SK-N-MC (cell line): ENCODE data around the gene SLC66A2.

ENCODE experiments used
- DNase-seq: peaks from one replicate; pipeline ENCODE4 v3.0.0-alpha.2; 2011; ENCODE audit warnings: low read depth, low spot score
- H3K27ac ChIP-seq: fragments of 200-600 bp; sonication (generic); 2 replicates; pipeline ENCODE4 v1.5.1; 2016; ENCODE audit warnings: mixed run types
- H3K36me3 ChIP-seq: fragments of 200-600 bp; sonication (generic); 2 replicates; pipeline ENCODE4 v1.6.1; 2017; ENCODE audit warnings: antibody characterized with exemption, low read length, mixed read lengths; ENCODE audit not compliant: insufficient read depth
- H3K4me3 ChIP-seq: fragments of 200-600 bp; sonication (generic); 2 replicates; pipeline ENCODE4 v1.5.1; 2016
- H3K9ac ChIP-seq: fragments of 200-600 bp; sonication (generic); 2 replicates; pipeline ENCODE4 v1.8.0; 2017; ENCODE audit warnings: mixed run types, mixed read lengths; ENCODE audit not compliant: insufficient read length
- H3K9me3 ChIP-seq: fragments of 200-600 bp; sonication (generic); 2 replicates; pipeline ENCODE4 v1.6.1; 2017; ENCODE audit warnings: low read depth, mild to moderate bottlenecking, antibody characterized with exemption, low read length, moderate library complexity, mixed read lengths
- EZH2 ChIP-seq: fragments of 200-600 bp; sonication (generic); IDR thresholded peaks from one replicate; pipeline ENCODE4 v1.6.1; 2017; ENCODE audit warnings: antibody characterized with exemption
- FOXP2 ChIP-seq: optimal IDR thresholded peaks from 2 replicates; pipeline ENCODE3; 2011; ENCODE audit warnings: mild to moderate bottlenecking, moderate library complexity; ENCODE audit not compliant: insufficient read depth; ENCODE audit errors: extremely low read length, control extremely low read depth
- POLR2AphosphoS5 ChIP-seq: IDR thresholded peaks from 2 replicates; pipeline ENCODE4 v1.6.1; 2012; ENCODE audit warnings: mild to moderate bottlenecking, low read depth, low read length, borderline replicate concordance

Gene SLC66A2

DNA sequence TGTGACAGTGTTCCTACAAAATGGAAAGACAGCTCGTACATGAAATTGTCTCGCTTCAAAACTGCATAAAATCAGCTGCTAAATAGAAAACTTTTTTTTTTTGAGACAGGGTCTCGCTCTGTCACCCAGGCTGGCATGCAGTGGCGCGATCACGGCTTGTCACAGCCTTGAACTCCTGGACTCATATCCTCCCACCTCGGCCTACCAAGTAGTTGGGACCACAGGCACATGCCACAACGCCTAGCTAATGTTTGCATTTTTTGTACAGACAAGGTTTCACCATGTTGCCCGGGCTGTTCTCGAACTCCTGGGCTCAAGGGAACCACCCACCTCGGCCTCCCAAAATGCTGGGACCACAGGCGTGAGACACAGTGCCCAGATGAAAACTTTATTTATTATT is 33.7 kb upstream of the SLC66A2 start:
- no peak overlapping the region for H3K4me3 ChIP-seq
- no peak overlapping the region for H3K9ac ChIP-seq
- H3K36me3 ChIP-seq, result peaks cover 35% of the 10 kb centered on the region
- H3K9me3 ChIP-seq, result no peaks in the 10 kb centered on the region
- no peak for DNase-seq
- H3K27ac ChIP-seq, result no peak overlapping the region
- TF ChIP-seq FOXP2 (no peak), POLR2AphosphoS5 (no peak), EZH2 (no peak)

DNA sequence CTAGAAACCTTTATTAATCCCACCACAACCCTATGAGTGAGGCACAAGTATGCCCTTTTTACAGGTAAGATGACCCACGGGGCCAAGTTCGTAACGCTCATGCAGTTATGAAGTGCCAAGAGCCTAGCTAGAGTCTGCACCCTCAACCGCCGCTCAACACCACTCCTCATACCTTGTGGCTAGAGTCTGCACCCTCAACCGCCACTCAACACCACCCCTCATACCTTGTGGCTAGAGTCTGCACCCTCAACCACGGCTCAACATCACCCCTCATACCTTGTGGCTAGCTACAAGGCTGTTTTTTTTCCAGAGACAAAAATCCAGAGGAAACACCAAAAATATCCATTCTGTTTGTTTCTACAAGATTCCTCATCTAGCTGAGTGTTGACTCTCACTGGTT is 32.3 kb upstream of the SLC66A2 start:
- Histone ChIP-seq H3K27ac (no peak overlapping the region), H3K9ac (no peak overlapping the region), H3K36me3 (peaks cover 40% of the 10 kb centered on the region), H3K9me3 (no peaks in the 10 kb centered on the region), H3K4me3 (no peak overlapping the region)
- DNase-seq, result no peak
- TF ChIP-seq EZH2 (no peak), FOXP2 (no peak), POLR2AphosphoS5 (no peak)

DNA sequence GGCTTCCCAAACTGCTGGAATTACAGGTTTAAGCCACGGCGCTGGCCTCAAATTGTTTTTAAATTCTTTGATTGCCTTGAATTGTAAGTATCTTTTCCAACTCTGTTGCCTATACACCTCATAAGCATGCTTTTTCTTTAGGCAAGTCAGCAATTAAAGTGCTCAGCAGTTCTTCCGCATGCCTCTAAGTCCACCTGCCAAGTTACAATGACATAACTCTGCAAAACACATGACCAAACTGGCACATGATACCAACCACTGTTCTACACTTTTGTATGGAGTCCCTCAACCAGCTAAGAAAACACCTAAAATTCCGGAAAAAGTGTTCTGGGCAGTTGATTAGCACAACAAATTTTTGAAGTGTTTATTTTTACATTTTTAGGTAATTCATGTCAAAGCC is 31.8 kb upstream of the SLC66A2 start:
- no peak for DNase-seq
- peaks cover 40% of the 10 kb centered on the region for H3K36me3 ChIP-seq
- TF ChIP-seq FOXP2 (no peak), EZH2 (no peak), POLR2AphosphoS5 (no peak)
- H3K27ac ChIP-seq, result no peak overlapping the region
- H3K4me3 ChIP-seq, result no peak overlapping the region
- H3K9ac ChIP-seq, result no peak overlapping the region
- H3K9me3 ChIP-seq, result no peaks in the 10 kb centered on the region

DNA sequence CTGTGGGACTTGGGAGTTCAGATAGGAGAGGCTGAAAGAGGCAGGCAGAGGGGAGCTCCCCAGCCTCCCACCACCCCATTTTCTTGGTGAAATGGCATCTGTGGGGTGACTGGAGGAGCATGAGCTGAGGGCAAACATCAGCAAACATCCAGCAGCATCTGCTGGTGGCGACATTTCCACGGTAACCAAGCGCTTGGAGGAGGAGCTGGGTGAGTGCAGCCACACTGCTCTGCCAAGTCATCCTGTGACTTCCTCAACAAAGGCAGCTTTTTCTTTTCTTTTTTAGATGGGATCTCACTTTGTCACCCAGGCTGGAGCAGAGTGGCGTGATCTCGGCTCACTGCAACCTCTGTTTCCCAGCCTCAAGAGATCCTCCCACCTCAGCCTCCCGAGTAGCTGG is 31.3 kb upstream of the SLC66A2 start:
- TF ChIP-seq POLR2AphosphoS5 (no peak), EZH2 (no peak), FOXP2 (no peak)
- no peak for DNase-seq
- no peak overlapping the region for H3K9ac ChIP-seq
- no peaks in the 10 kb centered on the region for H3K9me3 ChIP-seq
- no peak overlapping the region for H3K4me3 ChIP-seq
- peaks cover 40% of the 10 kb centered on the region for H3K36me3 ChIP-seq
- no peak overlapping the region for H3K27ac ChIP-seq

DNA sequence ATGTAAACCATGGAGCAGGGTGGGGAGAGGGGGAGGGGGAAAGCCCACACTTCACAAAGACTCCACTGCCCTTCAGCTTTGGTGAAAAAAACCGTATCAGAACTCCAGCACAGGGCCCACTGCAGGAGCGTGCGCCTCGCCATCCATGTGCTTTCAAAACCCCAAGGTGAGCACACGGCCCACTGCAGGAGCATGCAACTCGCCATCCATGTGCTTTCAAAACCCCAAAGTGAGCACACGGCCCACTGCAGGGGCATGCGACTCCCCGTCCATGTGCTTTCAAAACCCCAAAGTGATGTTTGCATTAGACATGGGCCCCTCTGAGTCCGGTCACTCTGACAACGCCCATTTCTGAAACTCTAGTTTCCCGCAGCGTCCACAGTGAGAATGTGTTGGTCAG is 29.1 kb upstream of the SLC66A2 start:
- DNase-seq, result no peak
- no peaks in the 10 kb centered on the region for H3K9me3 ChIP-seq
- no peak for TF ChIP-seq POLR2AphosphoS5
- no peak for TF ChIP-seq FOXP2
- no peak for TF ChIP-seq EZH2
- H3K4me3 ChIP-seq, result no peak overlapping the region
- no peak overlapping the region for H3K27ac ChIP-seq
- H3K9ac ChIP-seq, result no peak overlapping the region
- H3K36me3 ChIP-seq, result peaks cover 38% of the 10 kb centered on the region

DNA sequence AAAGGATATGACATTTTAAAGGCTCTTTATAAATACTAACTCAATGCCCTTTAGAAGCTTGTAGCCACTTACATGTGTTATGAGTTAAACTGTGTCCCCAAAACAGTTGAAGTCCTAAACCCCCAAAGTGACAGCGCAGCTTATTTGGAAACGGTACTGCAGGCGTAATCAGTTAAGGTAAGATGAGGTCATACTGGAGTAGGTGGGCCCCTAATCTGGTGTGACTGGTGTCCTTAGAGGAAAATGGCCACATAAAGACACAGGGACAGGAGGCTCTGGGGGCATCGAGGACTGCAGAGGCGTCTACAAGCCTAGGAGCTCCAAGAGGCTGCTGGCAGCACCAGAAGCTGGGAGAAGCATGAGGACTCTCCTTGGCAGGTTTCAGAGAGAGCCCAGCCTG is 28.4 kb upstream of the SLC66A2 start:
- DNase-seq, result no peak
- TF ChIP-seq POLR2AphosphoS5 (no peak), EZH2 (no peak), FOXP2 (no peak)
- H3K36me3 ChIP-seq, result peaks cover 35% of the 10 kb centered on the region; the same call in 1 of the 2 replicates

DNA sequence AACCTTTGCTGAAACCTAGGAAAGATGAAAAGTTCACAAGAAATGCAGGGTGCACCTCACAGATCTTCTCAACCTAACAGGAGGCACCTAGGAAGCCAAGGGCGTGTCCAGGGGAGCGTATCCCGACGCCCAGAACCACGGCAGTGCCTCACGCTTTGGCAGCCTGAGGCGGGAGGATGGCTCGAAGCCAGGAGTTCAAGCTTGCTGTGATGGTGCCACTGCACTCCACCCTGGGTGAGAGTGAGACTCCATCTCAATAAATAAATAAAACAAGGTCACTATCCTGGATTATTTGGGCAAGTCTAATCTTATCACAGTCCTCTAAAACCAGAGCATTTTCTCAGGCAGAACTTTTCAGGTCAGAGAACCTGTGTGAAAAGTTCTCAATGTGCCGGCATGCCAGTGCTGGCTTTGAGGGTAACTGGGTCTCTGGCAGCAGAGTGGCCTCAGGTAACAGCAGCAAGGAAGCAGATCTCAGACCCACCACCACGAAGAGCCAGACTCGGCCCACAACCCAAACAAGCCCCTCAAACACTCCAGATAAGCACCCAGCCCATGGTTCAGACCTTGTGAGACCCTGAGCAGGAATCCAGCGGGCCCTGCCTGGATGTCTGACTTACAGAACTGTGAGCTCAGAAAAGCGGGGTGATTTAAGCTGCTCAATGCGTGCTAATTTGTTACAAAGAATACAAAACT is 24.7 kb upstream of the SLC66A2 start:
- no peak for TF ChIP-seq POLR2AphosphoS5
- TF ChIP-seq FOXP2, result no peak
- no peak for TF ChIP-seq EZH2
- no peak overlapping the region for H3K27ac ChIP-seq
- H3K9me3 ChIP-seq, result no peaks in the 10 kb centered on the region
- no peak for DNase-seq
- H3K36me3 ChIP-seq, result peaks cover 48% of the 10 kb centered on the region
- no peak overlapping the region for H3K4me3 ChIP-seq
- H3K9ac ChIP-seq, result no peak overlapping the region

More for the DNA sequence above, 28.4 kb upstream of the SLC66A2 start:
- Histone ChIP-seq H3K27ac (no peak overlapping the region), H3K4me3 (no peak overlapping the region), H3K9ac (no peak overlapping the region), H3K9me3 (no peaks in the 10 kb centered on the region)

DNA sequence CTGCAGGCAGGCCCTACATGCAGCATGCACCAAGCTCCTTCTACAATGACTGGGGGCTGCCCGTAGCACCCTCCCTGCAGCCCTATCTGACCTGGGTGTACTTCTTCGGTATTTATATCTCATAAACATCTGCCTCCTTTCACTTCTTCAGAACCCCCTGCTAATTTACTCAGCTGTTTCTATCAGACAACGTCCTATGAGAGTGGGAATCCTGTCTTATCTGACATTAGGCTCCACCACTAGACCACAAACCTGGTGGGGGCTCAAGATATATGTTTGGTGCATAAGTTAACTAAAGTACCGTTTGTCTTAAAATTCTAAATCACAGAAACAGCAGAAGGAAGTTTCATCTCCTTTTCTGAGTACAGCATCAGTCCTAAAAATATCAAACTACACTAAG is 23.6 kb upstream of the SLC66A2 start:
- Histone ChIP-seq H3K27ac (no peak overlapping the region), H3K36me3 (peaks cover 57% of the 10 kb centered on the region), H3K9ac (no peak overlapping the region), H3K9me3 (no peaks in the 10 kb centered on the region), H3K4me3 (no peak overlapping the region)
- no peak for DNase-seq
- TF ChIP-seq POLR2AphosphoS5 (no peak), FOXP2 (no peak), EZH2 (no peak)
